GM12864 (cell line): ENCODE data around the gene ELOVL1.

Experiments used
- DNase-seq: peaks from one replicate; pipeline ENCODE4 v3.0.0-alpha.2; 2011; ENCODE audit warnings: low read depth
- H3K4me3 ChIP-seq: 2 replicates; pipeline ENCODE4 v1.5.1; 2011; ENCODE audit warnings: mild to moderate bottlenecking, low read depth, low read length, control low read depth
- TF ChIP-seq, protein P1 (sequence below): IDR thresholded peaks from 2 replicates; pipeline ENCODE4 v1.5.1; 2011; ENCODE audit warnings: low read depth, mild to moderate bottlenecking, moderate library complexity, low read length, control low read depth, inconsistent platforms; ENCODE audit errors: missing control alignments

Gene ELOVL1

GRCh38 chr1:43340559-43340958 lies 27.3 kb downstream of the ELOVL1 start:
- no peak for DNase-seq
- TF ChIP-seq, protein P1, sequence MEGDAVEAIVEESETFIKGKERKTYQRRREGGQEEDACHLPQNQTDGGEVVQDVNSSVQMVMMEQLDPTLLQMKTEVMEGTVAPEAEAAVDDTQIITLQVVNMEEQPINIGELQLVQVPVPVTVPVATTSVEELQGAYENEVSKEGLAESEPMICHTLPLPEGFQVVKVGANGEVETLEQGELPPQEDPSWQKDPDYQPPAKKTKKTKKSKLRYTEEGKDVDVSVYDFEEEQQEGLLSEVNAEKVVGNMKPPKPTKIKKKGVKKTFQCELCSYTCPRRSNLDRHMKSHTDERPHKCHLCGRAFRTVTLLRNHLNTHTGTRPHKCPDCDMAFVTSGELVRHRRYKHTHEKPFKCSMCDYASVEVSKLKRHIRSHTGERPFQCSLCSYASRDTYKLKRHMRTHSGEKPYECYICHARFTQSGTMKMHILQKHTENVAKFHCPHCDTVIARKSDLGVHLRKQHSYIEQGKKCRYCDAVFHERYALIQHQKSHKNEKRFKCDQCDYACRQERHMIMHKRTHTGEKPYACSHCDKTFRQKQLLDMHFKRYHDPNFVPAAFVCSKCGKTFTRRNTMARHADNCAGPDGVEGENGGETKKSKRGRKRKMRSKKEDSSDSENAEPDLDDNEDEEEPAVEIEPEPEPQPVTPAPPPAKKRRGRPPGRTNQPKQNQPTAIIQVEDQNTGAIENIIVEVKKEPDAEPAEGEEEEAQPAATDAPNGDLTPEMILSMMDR = no peak

DNA sequence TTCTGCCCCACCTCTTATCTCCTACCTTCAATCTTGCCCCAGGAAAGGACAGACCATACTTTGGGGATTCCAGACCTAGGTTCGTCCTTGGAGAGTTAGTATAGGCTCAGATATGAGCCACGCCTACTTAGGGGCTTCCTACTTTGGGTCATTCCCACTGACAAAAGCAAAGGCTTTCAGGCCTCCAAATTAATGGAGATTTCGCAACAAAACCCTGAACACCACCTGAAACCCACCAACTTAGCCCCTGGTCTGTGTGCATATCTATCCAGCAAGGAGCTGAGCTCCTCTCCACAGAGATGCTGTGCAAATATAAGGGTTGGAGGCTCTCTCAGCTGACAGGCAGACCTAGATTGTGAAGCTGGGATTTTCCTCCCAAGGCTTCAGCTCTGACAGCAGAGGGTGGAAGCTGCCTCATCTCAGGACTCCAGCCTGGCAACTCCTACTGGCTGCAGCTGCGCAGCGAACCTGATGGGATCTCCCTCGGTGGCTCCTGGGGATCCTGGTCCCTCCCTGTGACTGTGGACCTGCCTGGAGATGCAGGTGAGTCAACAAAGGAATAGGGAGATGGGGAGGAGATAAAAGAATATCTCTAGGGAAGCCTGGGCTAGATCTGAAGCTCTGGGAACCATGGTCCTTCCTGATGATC lies 28.1 kb downstream of the ELOVL1 start:
- no peak overlapping the region for H3K4me3 ChIP-seq
- DNase-seq = no peak
- TF ChIP-seq, protein P1 = no peak

More at GRCh38 chr1:43340559-43340958, 27.3 kb downstream of the ELOVL1 start:
- no peak overlapping the region for H3K4me3 ChIP-seq

DNA sequence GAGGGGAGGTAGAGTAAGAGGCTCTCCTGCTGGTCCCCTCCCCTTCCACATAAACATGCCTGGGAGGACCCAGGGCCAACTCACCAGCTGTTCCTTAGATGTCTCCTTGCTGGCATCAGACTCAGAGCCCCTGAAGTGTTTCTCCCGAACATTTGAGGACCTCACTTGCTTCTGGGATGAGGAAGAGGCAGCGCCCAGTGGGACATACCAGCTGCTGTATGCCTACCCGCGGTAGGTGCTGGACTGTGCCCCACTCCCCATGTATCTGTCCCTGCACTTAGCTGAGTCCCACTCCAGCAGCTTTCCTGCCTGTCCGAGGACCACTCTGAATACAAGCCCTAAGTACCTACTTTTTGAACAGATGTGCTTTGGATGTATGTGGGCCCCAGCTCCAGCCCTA lies 29.8 kb downstream of the ELOVL1 start:
- TF ChIP-seq, protein P1 = no peak
- no peak overlapping the region for H3K4me3 ChIP-seq
- DNase-seq = no peak

GRCh38 chr1:43337588-43337987 lies 30.2 kb downstream of the ELOVL1 start, which contains the start of gene MPL:
Gene MPL, plus strand, starts transcription at chr1:43337818. Its CDS starts 31 bp downstream, at chr1:43337849.
- no peak within 1 kb of the TSS for H3K4me3 ChIP-seq
- TF ChIP-seq, protein P1 = no peak
- DNase-seq = no peak

DNA sequence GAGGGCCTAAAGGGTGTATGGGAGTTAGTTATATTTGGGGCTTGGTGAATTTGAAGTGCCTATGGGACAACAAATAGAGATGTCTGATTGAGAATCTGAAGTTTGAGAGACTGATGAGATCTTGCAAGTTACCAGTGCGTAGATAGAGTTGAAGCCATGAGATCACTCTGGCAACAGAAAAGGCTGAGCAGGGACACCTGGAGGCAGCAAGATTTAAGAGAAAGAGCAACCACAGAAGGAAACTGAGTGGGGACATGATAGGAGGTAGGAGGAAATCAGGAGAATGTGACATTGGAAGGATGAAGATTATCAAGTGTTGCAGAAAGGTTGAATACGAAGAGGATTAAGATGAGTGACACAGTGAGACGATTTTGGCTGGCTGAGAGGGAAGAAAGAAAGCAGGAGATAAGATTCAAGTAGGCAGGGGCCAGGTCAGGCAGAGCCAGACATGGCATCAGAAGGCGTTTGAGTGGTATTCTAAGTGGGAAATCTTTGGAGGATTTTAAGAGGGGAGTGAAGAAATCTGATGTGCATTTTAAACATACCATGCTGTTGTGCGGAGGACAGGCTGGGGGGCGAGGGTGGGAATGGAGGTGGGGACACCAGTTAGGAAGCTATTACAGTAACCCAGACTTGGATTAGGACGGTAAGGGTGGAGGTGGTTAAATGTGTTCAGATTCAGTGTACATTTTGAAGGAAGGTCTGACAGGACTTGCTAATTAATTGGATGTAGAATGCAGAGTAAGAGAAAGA lies 33.2 kb downstream of the ELOVL1 start:
- no peak for DNase-seq
- TF ChIP-seq, protein P1 = no peak
- H3K4me3 ChIP-seq = no peak overlapping the region

GRCh38 chr1:43331688-43332087 lies 36.1 kb downstream of the ELOVL1 start:
- no peak overlapping the region for H3K4me3 ChIP-seq
- DNase-seq = no peak
- TF ChIP-seq, protein P1 = no peak
